OCI-LY7 (cell line): ENCODE results near the gene TMEM217. TPM values are rescaled to one million over a fixed set of nuclear protein-coding genes. Genes with fewer than 3 reads are reported as not detected.

Experiments used
- BruUV-seq: library from RNA; stranded (reverse); fragments of 400-500 nt; replicated peaks from 2 replicates; lab custom pipeline; 2021; lab: Mats Ljungman, UMichigan
- CTCF ChIA-PET: fragments of 300-600 bp; sonication (Branson Sonifier 250); formaldehyde crosslinking; loops from one replicate; lab custom pipeline; 2022; ENCODE audit warnings: antibody characterized with exemption; ENCODE audit not compliant: unreplicated experiment; lab: Charles Lee
- POLR2A ChIA-PET: fragments of 300-600 bp; sonication (Branson Sonifier 250); formaldehyde crosslinking; loops from one replicate; lab custom pipeline; 2022; ENCODE audit warnings: antibody characterized with exemption; lab: Charles Lee
- DNase-seq: peaks from one replicate; pipeline ENCODE4 v3.0.0-alpha.2; 2015; ENCODE audit warnings: low spot score
- H2AFZ ChIP-seq: fragments of 200-600 bp; sonication (generic), shearing (Covaris generic); 2 replicates; pipeline ENCODE4 v1.6.1; 2014; ENCODE audit warnings: mild to moderate bottlenecking, antibody characterized with exemption, low read length, moderate library complexity
- H3K27ac ChIP-seq: fragments of 200-600 bp; sonication (generic); 2 replicates; pipeline ENCODE4 v1.5.1; 2014; ENCODE audit warnings: mixed run types, low read depth, mild to moderate bottlenecking, moderate library complexity, low read length, inconsistent platforms; ENCODE audit not compliant: poor library complexity, severe bottlenecking
- H3K36me3 ChIP-seq: fragments of 200-600 bp; sonication (generic); 2 replicates; pipeline ENCODE4 v1.6.1; 2014; ENCODE audit warnings: mild to moderate bottlenecking, antibody characterized with exemption, low read length, moderate library complexity, mixed read lengths; ENCODE audit not compliant: insufficient read depth
- H3K4me1 ChIP-seq: fragments of 200-600 bp; sonication (generic); 2 replicates; pipeline ENCODE4 v1.5.1; 2014; ENCODE audit warnings: mild to moderate bottlenecking, low read length; ENCODE audit not compliant: insufficient read depth, poor library complexity, severe bottlenecking
- H3K4me2 ChIP-seq: fragments of 200-600 bp; sonication (generic); 2 replicates; pipeline ENCODE4 v1.6.1; 2014; ENCODE audit warnings: mild to moderate bottlenecking, low read length
- H3K4me3 ChIP-seq: fragments of 200-600 bp; sonication (generic); 2 replicates; pipeline ENCODE4 v1.5.1; 2014; ENCODE audit warnings: mild to moderate bottlenecking, low read depth, low read length; ENCODE audit not compliant: poor library complexity, severe bottlenecking
- H3K79me2 ChIP-seq: fragments of 200-600 bp; sonication (generic); 2 replicates; pipeline ENCODE4 v1.6.1; 2016; ENCODE audit warnings: low read depth, mild to moderate bottlenecking, low read length, moderate library complexity, mixed read lengths; ENCODE audit not compliant: insufficient read depth
- H3K9me2 ChIP-seq: fragments of 200-600 bp; sonication (generic); 2 replicates; pipeline ENCODE4 v1.6.1; 2016; ENCODE audit warnings: mild to moderate bottlenecking, low read length, mixed read lengths; ENCODE audit not compliant: insufficient read depth
- H3K9me3 ChIP-seq: fragments of 200-600 bp; sonication (generic); 2 replicates; pipeline ENCODE4 v1.6.1; 2014; ENCODE audit warnings: mild to moderate bottlenecking, mixed run types, low read length, mixed read lengths
- H4K20me1 ChIP-seq: fragments of 200-600 bp; sonication (generic); 2 replicates; pipeline ENCODE4 v1.6.1; 2014; ENCODE audit warnings: mild to moderate bottlenecking, antibody characterized with exemption, low read length, moderate library complexity, mixed read lengths; ENCODE audit not compliant: insufficient read depth
- CTCF ChIP-seq: fragments of 200-600 bp; sonication (generic); conservative IDR thresholded peaks from 2 replicates; pipeline ENCODE4 v1.5.1; 2014; ENCODE audit warnings: mild to moderate bottlenecking, antibody characterized with exemption, low read length, moderate library complexity, mixed read lengths
- EZH2phosphoT487 ChIP-seq: fragments of 200-600 bp; sonication (generic); IDR thresholded peaks from 2 replicates; pipeline ENCODE4 v1.6.1; 2018; ENCODE audit warnings: low read depth, borderline replicate concordance, mild to moderate bottlenecking, mixed run types, antibody characterized with exemption, low read length, moderate library complexity, mixed read lengths
- intact Hi-C: fragments of 100-400 bp; cut with micrococcal nuclease; formaldehyde crosslinking; loops from one replicate; pipeline ENCODE4 v1.10.0; 2022; ENCODE audit not compliant: unreplicated experiment
- total RNA-seq, 2 experiments: library from RNA; depleted of rRNA in 1 of 2; stranded (reverse); fragments of >200 nt in 1 of 2; shearing (Covaris generic) in 1 of 2; gene quantifications; 2 replicates each; pipeline ENCODE4 v1.2.3, GENCODE V29; 2014 to 2022

TMEM217 gene
- total RNA-seq, 2 experiments from 2014 or later, result 0.34 TPM; not detected in 1

DNA sequence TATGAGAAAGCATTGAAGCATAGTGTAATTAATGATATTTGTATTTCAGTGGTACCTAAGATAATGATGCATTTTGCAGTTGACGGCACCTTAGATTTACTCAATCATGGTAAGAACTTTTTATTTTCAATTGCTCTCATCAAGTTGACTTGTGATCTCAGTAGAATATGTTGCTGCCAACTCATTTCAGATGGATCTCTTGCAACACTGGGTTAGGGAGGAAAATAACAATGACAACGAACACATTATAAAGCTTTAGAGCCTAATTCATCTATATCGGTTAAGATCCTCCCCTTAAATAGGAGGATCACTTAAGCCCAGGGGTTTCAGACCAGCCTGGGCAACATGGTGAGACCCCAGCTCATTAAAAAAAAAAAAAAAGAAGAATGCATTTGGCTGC, 18.4 kb downstream of the TMEM217 start:
- POLR2A ChIA-PET, result no interaction called here
- no peak for DNase-seq
- Histone ChIP-seq H3K4me1 (no peaks in the 10 kb centered on the region), H3K79me2 (no peaks in the 10 kb centered on the region), H2AFZ (no peak overlapping the region), H4K20me1 (no peaks in the 10 kb centered on the region), H3K27ac (no peak overlapping the region), H3K4me3 (no peak overlapping the region), H3K4me2 (no peak overlapping the region), H3K36me3 (no peaks in the 10 kb centered on the region), H3K9me3 (no peaks in the 10 kb centered on the region), H3K9me2 (no peaks in the 10 kb centered on the region)
- intact Hi-C loops, result no loop called here
- CTCF ChIA-PET, result interaction anchor here (0.6 kb wide), 1 partner anchor 16 kb away, joined by 3 read pairs; no protein-coding TSS in a partner anchor
- no TSS peak for BruUV-seq
- TF ChIP-seq EZH2phosphoT487, result no peak
- no peak for TF ChIP-seq CTCF

DNA sequence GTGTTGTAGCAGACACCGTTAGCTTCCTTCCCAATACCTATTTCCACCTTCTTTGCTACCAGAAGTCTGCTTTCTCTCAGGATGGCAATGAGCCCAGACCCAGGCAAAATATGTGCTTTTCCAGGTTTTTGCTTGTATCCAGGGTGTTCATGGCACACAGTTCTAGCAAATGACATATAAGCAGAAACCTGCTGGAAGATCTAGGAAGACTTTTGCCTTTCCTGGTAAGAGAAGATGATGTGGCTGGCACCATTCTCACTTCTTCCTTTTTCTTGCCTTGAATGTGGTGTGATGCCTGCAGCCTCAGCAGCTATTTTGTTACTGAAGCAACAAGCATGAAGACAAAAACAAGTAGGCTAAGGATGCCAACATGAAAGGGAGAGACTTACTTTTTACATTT, 19.6 kb downstream of the TMEM217 start:
- intact Hi-C loops, result no loop called here
- no TSS peak for BruUV-seq
- POLR2A ChIA-PET, result interaction anchor here (0.7 kb wide), 1 partner anchor 17 kb away, joined by 3 read pairs; no protein-coding TSS in a partner anchor

More for the DNA sequence above, 19.6 kb downstream of the TMEM217 start:
- H3K79me2 ChIP-seq, result no peaks in the 10 kb centered on the region
- no peaks in the 10 kb centered on the region for H3K9me3 ChIP-seq
- CTCF ChIA-PET, result no interaction called here
- no peak overlapping the region for H2AFZ ChIP-seq
- DNase-seq, result no peak
- TF ChIP-seq CTCF (no peak), EZH2phosphoT487 (no peak)
- H3K4me3 ChIP-seq, result no peak overlapping the region
- H3K4me1 ChIP-seq, result no peaks in the 10 kb centered on the region
- H3K9me2 ChIP-seq, result no peaks in the 10 kb centered on the region
- H3K27ac ChIP-seq, result no peak overlapping the region
- H3K4me2 ChIP-seq, result no peak overlapping the region
- no peaks in the 10 kb centered on the region for H3K36me3 ChIP-seq
- H4K20me1 ChIP-seq, result no peaks in the 10 kb centered on the region
